Measurements from ENCODE around the gene ZNF80.
A peak's percentile ranks its signal among the peaks of the same experiment; 100 is the strongest.
"Not testable (repeated sequence)": the region's sequence is repeated elsewhere in the genome, so short reads cannot be mapped to it uniquely, and the experiment has no call there.

The ZNF80 gene

DNA sequence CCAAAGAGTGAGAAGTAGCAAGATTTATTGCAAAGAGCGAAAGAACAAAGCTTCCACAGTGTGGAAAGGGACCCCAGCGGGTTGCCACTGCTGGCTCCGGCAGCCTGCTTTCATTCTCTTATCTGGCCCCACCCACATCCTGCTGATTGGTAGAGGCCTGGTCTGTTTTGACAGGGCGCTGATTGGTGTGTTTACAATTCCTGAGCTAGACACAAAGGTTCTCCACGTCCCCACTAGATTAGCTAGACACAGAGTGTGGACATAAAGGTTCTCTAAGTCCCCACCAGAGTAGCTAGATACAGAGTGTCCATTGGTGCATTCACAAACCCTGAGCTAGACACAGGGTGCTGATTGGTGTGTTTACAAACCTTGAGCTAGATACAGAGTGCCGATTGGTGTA lies at the start of gene ZNF80:
Gene ZNF80, minus strand, starts transcription at position 101 of the 400 bp plus-strand sequence. CDS start 504 bp downstream, outside the sequence.
- H3K27ac ChIP-seq = not testable (repeated sequence)

DNA sequence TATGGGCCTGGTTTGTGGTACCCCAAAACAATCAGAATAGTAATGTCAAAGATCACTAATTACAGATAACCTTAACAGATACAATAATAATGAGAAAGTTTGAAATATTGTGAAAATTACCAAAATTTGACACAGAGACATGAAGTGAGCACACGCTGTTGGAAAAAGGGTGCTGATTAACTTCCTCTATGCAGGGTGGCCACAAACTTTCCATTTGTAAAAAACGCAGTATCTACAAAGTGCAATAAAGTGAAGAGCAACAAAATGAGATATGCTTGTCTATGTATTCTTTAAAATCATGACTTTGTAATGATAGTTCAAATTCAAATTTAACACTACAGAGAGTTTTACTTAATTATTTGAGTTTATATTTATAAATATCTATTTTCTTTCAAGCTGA lies 48.9 kb upstream of the ZNF80 start:
- H3K27ac ChIP-seq = no peak overlapping the region
- TF ChIP-seq, protein P1, sequence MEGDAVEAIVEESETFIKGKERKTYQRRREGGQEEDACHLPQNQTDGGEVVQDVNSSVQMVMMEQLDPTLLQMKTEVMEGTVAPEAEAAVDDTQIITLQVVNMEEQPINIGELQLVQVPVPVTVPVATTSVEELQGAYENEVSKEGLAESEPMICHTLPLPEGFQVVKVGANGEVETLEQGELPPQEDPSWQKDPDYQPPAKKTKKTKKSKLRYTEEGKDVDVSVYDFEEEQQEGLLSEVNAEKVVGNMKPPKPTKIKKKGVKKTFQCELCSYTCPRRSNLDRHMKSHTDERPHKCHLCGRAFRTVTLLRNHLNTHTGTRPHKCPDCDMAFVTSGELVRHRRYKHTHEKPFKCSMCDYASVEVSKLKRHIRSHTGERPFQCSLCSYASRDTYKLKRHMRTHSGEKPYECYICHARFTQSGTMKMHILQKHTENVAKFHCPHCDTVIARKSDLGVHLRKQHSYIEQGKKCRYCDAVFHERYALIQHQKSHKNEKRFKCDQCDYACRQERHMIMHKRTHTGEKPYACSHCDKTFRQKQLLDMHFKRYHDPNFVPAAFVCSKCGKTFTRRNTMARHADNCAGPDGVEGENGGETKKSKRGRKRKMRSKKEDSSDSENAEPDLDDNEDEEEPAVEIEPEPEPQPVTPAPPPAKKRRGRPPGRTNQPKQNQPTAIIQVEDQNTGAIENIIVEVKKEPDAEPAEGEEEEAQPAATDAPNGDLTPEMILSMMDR (conservative IDR thresholded peaks at IDR 0.05) = no peak

DNA sequence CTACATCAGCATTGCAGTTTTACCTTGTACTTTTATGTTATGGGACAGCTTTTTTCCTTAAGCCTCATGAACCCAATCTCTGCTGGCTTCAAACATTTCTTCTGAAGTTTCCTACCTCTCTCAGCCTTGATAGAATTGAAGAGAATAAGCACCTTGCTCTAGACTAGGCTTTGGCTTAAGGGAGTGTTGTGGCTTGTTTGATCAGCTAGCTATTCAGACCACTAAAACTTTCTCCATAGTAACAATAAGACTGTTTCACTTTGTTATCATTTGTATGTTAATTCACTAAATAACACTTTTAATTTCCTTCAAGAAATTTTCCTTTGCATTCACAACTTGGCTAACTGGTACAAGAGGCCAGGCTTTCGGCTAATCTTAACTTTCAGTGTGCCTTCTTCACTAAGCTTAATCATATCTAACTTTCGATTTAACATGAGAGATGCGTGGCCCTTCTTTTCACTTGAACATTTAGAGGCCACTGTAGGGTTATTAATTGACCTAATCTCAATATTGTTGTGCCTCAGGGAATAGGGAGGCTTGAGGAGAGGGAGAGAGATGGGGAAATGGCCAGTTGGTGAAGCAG lies 48.4 kb upstream of the ZNF80 start:
- TF ChIP-seq, protein P1 (conservative IDR thresholded peaks at IDR 0.05) = no peak
- no peak overlapping the region for H3K27ac ChIP-seq

DNA sequence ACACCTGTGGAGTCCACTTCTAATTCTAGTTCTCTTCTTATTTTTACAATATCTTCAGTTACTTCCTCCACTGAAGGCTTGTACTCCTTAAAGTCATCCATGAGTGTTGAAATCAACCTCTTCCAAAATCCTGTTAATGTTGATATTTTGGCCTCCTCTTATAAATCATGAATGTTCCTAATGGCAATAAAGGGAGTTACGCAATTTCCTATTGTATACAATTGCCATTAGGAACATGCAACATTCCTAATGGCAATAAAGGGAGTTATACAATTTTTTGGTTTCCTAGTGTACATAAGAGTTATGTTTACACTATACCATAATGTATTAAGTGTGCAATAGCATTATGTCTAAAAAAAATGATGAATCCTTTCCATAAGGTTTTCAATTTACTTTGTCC lies 47.3 kb upstream of the ZNF80 start:
- H3K27ac ChIP-seq = no peak overlapping the region
- TF ChIP-seq, protein P1 (conservative IDR thresholded peaks at IDR 0.05) = no peak

DNA sequence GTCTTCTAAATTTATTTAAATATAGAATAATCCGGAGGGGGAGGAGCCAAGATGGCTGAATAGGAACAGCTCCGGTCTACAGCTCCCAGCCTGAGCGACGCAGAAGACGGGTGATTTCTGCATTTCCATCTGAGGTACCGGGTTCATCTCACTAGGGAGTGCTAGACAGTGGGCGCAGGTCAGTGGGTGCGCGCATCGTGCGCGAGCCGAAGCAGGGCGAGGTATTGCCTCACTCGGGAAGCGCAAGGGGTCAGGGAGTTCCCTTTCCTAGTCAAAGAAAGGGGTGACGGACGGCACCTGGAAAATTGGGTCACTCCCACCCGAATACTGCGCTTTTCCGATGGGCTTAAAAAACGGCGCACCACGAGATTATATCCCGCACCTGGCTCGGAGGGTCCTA lies 39.5 kb upstream of the ZNF80 start:
- H3K27ac ChIP-seq = not testable (repeated sequence)

DNA sequence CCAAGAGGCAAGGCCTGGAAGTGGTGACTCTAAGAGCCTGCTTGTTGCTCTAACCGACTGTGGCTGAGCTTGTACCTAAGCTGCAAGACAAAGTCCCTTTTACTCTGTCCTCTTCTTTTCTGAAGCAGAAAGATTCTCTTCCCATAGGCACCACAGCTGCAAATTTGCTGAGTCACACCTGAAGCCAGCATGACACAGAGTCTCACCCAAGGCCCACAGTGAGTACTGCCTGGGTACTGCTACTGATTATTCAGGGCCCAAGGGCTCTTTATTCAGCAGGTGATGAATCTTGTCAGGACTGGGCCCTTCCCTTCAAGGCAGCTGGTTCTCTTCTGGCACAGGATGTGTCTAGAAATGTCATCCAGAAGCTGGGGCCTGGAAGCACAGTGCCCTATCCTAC lies 37.6 kb upstream of the ZNF80 start:
- TF ChIP-seq, protein P1 (conservative IDR thresholded peaks at IDR 0.05) = no peak
- no peak overlapping the region for H3K27ac ChIP-seq

DNA sequence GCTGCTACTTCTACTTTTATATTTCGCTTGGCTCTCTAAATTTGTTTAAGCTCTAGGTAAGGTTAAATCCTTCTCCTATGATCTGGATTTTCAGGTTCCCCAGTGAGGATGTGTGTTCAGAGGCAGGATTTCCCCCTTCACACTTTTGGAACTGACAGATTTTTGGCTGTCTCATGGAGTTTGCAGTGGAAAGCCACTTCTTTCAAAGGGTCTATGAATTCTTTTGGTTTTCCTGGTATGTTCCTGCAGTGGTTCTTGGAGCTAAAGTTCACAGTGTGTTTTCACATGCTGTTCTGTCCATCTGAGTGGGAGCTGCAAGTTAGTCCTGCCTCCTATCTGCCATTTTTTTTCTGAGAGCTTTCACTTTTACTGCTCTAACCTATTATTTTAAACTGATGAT lies 34.9 kb upstream of the ZNF80 start:
- TF ChIP-seq, protein P1 (conservative IDR thresholded peaks at IDR 0.05) = no peak
- H3K27ac ChIP-seq = 0 out of 2 replicates have a peak overlapping the region, but pooled peaks have one; percentile 8

DNA sequence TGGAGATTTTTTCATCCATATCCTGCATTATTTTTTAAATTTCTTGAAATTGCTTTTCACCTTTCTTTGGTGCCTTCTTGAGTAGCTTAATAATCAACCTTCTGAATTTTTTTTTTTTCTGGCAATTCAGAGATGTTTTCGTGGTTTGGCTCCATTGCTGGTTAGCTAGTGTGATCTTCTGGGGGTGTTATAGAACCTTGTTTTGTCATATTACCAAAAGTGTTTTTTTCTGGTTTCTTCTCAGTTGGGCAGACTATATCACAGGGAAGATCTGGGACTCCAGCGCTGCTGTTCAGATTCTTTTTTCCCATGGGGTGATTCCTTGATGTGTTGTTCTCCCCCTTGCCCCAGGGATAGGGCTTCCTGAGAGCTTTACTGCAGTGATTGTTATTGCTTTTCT lies 32.6 kb upstream of the ZNF80 start:
- TF ChIP-seq, protein P1 (conservative IDR thresholded peaks at IDR 0.05) = no peak
- H3K27ac ChIP-seq = no peak overlapping the region

DNA sequence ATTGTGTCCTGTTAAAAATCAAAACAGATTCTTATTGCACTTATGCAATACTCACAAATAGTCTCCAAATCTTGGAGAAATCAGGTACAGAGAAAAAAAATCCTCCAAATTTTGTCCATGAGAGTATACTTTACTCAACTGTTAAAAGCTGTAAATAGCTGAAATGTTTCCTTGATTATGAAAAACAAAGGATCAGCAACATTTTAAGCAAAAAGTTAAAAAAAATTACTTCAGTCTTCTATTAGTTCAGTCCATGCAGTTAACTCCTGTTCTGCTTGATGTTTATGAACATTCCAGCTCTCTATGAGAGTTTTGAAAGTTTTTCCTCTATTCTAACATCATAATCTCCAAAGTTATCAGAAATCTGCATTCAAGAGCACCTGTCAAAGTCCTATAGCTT lies 22.8 kb upstream of the ZNF80 start:
- no peak overlapping the region for H3K27ac ChIP-seq
- TF ChIP-seq, protein P1 (conservative IDR thresholded peaks at IDR 0.05) = no peak

All from VCaP (cell line).